GM19372 (cell line): ENCODE results near the gene TEAD3.
"Not testable (repeated sequence)": the region's sequence is repeated elsewhere in the genome, so short reads cannot be mapped to it uniquely, and the experiment has no call there.

ENCODE experiments used
- ATAC-seq: cut with Tn5 transposase; IDR thresholded peaks from one replicate; pipeline ENCODE4 v1.9.1; 2021; ENCODE audit warnings: mild to moderate bottlenecking, low read depth, moderate library complexity; ENCODE audit not compliant: unreplicated experiment

TEAD3 gene

DNA sequence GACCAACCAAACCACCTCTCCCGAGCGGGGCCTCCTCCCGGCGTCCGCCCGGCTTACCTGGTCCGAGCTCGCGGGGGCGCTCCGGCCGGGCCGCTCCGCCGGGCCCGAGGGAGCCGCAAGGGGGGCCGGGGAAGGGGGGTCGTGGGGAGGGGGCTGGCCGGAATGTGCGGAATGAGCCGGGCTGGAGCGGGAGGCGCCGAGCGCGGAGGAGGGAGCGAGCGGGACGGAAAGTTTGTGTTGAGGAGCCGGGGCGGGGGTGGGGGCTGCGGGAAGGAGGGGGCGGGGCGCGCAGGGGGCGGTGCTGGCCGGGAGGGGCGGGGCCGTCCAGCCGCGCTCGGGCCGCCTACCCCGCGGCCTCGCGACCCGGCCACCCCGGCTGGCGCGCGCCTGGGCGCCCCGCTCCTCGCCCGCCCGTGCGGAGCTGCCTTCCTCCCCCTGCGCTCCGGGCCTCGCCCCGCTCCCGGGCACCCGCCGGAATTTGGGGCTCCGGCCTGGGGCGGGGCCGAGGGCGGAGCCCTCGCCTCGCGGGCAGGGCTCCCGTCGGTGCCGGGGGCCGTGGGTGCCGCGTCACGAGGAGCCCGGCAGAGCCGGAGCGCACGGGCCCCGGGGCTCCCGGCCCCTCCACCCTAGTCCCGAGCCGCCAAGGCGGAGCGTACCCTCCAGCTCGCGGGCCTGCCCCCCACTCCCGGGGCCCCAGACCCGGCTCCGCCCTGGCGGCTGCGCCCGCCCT lies at the start of gene TEAD3:
TSS of gene TEAD3 (minus strand) at position 239 of the 730 bp plus-strand sequence.
- ATAC-seq = peak; percentile 50

DNA sequence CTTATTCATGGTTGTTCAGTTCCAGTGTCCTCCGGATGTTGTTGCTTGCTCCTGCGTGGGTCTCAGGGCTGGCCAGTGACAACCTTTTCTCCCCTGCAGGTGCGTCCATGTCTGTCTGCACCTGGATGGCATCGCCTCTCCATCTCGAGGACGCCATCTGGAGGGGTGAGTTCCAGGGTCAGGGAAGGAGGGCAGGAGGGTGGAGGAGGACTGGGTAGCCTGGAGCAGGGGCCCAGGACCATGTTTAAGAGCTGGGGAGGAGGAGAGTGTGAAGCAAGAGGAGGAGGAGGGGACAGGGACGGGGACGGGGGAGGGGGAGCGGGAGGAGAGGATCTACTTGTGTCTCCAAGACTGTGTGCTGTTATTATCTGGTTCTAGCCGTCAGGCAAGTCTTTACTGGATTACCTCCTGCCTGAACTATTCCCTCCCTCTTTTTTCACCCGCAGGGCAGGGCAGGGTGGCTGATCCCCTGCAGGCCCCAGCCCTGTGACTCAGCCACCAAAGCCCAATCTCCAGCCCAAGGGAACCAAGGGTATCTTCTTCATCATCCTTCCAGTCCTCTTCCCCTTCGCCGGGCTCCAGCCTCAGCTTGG lies 48.0 kb upstream of the TEAD3 start:
- no peak for ATAC-seq

DNA sequence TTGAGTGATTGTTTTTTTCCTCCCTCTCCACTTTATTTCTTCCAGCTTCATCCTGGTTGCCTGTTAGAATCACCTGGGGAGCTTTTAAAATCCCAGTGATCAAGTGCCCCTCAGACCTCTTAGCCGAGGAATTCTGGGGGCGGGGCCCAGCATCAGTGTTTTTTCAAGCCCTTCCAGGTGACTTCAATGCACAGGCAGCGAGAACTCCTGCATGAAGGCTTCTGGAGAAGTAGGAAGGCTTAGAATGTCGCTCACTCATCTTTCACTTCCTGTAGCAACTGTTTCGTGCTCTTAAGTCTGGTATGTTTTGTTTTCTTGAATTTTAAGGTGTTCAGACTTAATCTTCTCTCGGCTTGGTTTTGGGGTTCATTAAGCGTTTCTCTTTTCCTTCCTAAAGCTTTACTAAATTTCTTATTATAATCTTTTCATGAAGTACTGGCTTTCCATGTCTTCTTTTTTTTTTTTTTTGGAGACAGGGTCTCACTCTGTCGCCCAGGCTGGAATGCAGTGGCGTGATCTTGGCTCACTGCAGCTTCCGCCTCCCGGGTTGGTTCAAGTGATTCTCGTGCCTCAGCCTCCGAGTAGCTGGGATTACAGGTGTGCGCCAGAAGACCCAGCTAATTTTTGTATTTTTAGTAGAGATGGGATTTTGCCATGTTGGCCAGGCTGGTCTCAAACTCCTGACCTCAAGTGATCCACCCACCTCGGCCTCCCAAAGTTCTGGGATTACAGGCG lies 46.7 kb upstream of the TEAD3 start:
- no peak for ATAC-seq

DNA sequence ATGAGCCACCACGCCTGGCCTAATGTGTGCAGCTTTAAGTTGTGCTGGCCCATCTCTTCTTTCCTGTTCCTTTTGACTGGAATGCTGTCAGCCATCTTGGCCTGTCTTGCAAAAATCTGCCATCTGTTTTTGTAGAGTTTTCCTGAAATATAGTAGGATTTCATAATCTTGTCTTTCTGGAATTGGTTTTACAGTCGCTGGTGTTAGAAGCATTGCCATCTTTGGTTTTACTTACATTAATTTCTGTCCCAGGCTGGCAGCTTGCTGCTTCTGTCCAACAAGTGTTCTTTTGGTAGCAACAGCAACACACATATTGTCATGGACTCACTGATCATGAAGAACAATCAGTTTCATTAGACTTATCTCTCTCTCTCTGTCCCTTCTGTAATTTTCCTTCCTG lies 45.0 kb upstream of the TEAD3 start:
- ATAC-seq = no peak

DNA sequence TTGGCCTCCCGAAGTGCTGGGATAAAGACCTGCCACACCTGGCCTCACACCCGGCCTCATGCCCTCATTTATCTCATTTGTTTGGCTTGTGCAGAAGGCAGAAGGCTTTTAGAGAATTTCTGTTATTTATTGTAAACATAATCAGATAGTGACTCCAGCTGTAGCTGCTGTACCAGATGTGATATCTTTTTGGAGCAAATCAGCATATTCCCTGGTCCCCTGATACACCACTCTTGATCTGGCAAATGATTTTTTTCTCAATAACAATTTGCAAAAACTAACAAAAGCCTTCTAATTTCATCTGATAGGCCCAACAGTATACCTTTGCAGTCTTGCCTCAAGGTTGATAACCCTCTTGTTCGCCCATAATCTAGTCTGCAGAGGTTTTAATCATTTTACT lies 42.3 kb upstream of the TEAD3 start:
- no peak for ATAC-seq

DNA sequence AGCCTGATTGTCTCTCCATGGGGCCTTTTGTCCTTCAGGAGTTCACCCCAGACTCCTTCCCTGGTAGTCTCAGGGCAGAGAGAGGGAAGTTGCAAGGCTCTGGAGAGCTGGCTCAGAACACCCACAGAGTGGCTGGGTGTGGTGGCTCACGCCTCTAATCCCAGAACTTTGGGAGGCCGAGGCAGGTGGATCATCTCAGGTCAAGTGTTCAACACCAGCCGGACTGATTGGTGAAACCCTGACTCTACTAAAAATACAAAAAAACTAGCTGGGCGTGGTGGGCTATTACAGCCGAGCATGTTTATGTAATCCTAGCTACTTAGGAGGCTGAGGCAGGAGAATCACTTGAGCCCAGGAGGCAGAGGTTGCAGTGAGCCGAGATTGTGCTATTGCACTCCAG lies 39.0 kb upstream of the TEAD3 start:
- not testable (repeated sequence) for ATAC-seq

DNA sequence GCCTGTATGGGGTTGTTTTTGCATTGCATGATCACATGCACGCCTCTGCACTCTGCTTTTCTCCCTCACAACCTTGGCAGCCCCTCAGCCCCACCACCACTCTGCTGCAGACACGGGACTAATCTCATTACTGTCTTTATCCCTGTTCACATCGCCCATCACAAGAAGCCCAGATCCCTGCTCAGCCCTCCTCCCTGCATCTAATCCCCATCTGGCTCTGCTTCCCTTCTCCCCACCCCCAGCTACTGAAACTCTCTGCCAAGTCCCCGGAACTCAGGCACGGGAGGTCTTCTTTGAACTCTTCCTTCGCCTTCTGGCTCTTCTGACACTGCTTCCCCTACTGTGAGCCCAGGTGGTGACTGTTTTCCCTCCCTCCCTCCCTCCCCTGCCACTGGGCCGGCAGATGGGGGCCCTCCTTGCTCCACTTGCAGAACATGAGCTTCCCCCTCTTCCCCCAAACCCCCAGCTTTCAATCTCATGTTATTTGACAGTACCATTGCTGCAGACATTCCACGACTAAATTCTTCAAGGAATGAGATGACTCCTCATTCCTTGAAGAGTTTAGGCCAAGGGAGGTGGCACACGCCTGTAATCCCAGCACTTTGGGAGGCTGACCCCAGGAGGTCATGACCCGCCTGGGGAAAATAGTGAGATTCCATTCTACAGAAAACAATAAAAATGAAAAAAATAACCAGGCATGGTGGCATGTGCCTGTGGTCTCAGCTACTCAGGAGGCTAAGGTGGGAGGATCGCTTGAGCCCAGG lies 37.7 kb upstream of the TEAD3 start:
- ATAC-seq = no peak

DNA sequence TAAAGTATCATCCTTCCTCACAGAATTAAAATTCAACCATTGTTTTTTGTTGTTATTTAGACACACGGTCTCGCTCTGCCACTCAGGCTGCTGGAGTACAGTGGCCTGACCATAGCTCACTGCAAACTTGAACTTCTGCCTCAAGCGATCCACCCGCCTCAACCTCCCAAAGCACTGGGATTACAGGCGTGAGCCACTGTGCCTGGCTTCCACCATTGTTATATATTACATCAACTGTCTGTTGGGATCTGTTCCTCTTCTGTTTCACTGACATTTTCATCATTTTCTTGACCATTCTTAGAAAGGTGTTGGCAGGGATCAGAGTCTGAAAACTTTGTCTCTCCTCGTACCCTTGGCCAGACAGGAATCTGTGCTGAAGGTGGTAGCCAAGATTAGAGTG lies 37.1 kb upstream of the TEAD3 start:
- no peak for ATAC-seq

DNA sequence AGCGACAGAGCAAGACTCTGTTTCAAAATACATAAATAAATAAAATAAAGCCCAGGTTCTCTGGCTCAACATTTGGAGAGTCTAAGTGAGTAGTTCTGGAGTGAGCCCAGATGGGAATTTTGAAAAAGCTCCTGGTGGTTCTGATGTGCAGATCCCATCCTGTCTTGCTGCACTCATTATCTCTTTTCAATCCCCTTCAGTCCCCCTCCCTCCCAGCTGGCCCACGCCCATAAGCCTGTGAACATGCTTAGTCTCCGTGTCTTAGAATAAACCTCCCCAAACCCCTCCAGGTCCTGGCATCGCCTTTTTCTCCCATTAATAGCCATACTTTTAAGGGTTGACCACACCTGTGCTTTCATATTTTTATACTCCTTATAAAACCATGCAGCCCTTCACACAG lies 35.2 kb upstream of the TEAD3 start:
- ATAC-seq = no peak

DNA sequence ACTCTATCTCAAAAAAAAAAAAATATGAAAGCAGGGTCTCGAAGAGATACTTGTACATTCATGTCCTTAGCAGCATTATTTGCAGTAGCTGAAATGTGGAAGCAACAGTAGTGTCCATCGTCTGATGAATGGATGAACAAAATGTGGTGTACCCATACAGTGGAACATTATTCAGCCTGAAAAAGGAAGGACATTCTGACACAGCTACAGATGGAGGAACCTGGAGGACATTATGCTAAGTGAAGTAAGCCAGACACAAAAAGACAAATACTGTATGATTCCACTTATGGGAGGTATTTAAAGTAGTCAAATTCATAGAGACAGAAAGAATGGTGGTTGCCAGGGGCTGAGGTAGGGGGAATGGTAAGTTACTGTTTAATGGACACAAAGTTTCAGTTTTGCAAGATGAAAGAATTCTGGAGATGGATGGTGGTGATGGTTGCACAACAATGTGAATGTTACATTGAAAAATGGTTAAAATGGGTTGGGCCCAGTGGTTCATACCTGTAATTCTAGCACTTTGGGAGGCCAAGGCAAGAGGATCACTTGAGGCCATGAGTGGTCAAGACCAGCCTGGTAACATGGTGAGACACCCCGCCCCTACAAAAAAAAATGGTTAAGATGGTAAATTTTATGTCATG lies 27.6 kb upstream of the TEAD3 start:
- ATAC-seq = no peak

DNA sequence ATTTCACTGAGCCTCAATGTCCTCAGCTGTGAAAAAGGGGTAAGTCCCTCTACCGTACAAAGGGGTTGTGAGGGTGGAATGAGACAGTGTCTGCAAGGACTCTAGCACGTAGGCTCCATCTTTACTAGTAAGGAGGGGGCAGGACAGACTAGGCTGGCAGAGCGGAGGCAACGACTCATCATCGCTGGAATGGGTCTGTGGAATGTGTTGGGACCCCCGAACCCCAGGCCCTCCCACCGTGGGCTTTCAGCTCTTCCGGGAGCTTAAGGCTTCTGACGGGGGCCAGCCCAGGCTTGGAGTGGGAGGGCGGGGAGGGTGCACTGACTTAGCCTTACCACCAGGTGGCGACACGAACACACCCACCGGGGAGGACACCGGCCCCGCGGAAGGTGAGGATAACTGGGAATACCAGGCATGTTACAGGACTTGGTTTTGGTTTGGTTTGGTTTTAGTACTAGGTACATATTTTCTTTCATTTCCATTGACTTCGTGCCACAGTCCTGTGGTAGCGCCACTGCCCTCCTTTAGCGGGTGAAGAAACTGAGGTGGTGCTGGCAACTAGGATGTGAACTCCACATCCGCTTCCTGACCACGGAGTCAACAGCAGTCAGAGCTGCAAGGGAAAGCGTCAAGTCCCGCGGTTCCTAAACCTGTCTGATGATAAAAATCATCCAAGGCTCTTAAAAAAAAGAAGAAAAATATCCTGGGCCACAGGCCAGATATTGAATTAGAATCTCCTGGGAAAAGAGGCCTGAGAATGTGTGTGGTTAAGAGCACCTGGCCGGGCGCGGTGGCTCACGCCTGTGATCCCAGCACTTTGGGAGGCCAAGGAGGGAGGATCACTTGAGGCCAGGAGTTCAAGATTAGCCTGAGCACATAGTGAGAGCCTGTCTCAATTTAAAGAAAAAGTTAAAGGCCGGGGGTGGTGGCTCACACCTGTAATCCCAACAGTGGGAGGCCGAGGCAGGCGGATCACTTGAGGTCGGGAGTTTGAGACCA lies 26.1 kb upstream of the TEAD3 start:
- ATAC-seq = no peak

DNA sequence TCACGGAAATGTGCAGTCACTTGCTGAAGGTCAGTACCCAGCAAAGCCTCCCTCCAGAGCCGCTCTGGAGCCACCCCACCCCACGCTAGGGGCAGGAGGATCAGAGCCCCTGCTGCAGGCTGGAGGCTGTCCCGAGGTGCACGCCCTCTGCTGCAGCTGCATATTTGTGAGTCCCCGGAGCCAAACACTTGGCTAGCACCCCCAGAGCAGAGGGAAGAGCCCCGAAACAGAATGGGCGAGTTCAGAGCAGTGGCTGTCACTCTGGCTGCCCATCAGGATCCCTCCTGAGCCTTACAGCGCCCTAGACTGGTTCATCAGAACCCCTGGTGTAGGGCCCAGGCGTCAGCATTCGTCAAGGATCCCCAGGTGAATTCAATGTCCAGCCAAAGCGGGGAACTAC lies 25.3 kb upstream of the TEAD3 start:
- ATAC-seq = no peak

DNA sequence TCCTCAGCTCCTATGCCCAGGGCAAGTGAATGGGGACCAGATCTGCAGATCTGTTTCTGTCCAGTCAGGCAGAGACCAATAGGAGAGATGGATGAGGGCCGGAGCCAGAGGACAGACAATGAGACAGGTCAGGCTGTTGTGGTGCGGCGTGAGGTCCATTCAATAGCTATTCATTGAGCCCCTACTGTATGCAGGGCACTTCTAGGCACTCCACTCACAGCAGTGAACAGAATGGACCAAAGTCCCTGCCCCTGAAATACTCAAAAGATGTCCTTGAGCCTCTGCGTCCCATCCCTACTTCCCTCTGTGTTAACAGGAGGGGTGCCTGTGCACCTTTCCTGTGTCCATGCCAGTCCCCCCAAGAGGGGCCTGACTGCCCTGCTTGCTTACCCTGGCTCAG lies 24.4 kb upstream of the TEAD3 start:
- no peak for ATAC-seq

DNA sequence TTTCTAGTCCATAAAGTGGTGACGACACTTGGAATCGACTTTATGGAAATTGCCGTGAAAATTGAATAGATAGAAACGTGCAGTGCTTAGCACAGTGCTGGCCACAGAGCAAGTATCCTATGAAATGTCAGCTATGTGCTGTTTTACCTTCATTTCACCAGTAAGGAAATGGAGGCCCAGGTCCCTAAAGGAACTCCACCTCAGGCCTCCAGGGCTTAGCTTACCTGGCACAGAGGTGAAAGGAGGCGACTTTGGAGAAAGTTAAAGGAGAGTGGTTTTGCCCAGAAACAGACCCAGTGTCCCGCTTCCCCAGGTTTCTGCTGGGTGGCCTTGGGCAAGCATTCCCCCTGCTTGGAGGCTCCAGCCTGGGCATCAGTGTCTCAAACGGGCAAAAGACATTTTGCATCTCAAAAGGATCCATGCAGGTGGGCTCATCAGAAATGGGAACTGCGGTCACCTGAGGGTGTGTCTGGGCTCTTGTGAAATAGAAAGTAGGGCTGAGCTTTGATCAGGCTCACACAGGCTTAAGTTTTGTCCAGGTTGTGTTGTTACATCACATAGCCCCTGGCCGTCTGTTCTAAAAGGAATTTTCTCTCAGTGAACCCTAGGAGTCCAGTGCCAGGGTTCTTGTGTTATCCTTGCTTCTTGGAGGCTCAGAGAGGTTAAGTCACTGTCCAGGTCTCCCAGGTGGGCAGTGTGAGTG lies 22.6 kb upstream of the TEAD3 start:
- ATAC-seq = no peak

DNA sequence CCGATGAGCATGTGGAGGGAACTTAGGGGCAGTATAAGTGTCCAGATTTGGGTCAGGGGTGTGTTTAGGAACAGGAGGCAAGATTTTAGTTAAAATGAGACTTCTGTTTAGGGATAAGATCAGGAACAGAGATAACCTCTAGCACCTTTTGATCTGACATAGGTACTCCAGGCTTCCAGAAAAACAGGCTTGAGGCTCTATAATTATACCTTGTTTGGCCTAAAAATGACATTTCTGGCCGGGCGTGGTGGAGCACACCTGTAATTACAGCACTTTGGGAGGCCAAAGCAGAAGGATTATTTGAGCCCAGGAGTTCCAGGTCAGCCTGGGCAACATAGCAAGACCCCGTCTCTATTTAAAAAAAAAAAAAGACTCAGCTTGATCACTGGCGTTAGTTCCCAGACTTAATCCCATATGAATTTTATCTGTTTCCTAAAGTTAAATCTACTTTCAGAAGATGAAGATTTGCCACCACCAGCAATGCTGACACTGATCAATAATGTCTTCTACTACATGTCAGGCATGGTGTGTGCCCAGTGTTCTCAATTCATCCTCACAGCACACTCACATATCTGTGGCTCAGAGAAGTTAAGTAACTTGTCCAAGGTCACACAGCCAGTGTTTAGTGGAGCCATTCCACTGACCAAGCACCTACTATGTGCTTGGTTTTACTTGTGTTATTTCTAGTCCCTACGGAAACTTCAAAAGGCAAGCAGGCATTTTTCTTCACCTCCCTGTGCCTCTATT lies 21.9 kb upstream of the TEAD3 start:
- no peak for ATAC-seq

DNA sequence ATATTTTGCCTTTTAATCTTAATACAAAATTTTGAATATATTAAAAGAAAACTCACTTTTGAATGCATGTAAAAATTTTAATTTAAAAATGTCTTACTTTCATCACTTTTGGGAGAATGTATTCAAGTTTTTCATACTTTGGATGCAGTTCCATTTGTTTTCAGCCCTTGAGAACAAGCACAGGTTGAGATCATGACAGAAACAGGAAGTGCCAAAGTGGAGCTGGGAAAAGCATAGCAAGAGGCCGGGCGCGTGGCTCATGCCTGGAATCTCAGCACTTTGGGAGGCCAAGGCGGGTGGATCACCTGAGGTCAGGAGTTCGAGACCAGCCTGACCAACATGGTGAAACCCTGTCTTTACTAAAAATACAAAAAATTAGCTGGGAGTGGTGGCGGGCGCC lies 21.1 kb upstream of the TEAD3 start:
- not testable (repeated sequence) for ATAC-seq

DNA sequence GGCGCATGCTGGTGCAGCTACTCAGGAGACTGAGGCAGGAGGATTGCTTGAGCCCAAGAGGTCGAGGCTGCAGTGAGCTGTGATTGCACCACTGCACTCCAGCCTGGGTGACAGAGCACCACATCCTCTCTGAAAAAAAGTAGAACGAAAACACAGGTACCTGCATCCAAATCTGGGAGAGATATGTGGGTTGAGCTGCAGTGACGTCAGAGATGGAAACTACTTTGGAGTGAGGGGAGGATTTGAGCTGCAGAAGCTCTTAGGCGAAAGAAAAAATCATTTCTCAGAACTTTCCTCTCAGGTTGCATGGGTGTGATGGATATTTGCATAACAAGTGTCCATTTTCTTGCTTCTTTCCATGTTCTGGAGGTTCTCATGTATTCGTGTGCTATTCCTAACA lies 19.8 kb upstream of the TEAD3 start:
- no peak for ATAC-seq

DNA sequence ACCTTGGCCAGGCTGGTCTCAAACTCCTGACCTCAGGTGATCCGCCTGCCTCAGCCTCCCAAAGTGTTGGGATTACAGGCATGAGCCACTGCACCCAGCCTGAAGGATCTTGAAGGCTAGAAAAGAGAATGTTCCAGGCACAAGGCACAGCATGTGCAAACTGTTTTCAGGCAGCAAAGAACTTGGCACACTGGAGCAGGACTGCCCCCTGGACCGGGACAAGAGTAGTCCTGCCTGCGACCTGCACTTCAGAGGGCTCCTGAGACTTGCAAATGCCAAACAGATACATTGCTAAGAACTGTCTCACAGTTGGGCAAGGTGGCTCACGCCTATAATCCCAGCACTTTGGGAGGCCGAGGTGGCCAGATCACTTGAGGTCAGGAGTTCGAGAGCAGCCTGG lies 19.1 kb upstream of the TEAD3 start:
- not testable (repeated sequence) for ATAC-seq
